ENCODE data around the gene TPT1. TPM values are rescaled to one million over a fixed set of nuclear protein-coding genes. Genes with fewer than 3 reads are reported as not detected.
"Not testable (repeated sequence)": the region's sequence is repeated elsewhere in the genome, so short reads cannot be mapped to it uniquely, and the experiment has no call there.

TPT1 gene
- total and polyA plus RNA-seq, 4 donors, result 2,791 to 8,629 (median 4,381) TPM

DNA sequence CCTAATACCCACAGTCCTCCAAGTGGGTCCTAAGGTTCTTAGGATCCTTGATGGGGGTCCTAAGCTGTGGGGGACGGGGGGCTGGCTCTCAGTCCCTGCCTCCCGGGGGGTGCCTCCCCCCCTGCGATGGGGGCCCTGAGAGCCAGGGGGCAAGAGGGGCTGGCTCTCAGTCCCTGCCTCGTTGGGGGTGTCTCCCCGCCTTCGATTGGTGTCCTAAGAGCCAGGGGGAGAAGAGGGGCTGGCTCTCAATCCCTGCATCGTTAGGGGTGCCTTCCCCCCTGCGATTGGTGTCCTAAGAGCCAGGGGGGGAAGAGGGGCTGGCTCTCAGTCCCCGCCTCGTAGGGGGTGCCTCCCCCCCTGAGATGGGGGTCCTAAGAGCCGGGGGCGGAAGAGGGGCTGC is 40.2 kb upstream of the TPT1 start:
- H3K27ac ChIP-seq (ENCODE audit: low read depth in 1 of 2, low read length in 1 of 2), result no peak overlapping the region
- TF ChIP-seq CTCF (IDR thresholded peaks at IDR 0.05; ENCODE audit: control extremely low read depth, extremely low read depth), result no peak

DNA sequence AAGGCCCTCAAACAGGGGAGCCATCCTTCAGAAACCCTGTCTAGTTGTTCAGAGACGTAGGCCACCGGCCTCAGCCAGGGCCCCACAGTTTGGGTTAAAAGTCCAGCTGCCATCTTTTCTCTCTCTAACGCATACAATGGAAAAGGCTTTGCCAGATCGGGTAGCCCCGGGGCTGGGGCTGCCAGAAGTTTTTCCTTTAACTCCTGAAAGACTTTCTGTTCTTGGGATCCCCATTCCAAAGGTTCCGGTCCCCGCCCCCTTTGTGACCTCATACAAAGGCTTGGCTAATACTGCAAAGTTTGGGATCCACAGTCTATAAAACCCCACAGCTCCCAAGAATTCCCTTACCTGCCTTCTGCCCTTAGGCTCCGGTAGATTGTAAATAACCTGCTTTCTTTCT is 39.7 kb upstream of the TPT1 start:
- ATAC-seq (ENCODE audit: insufficient read depth, low FRiP score); H3K4me3 ChIP-seq; H3K9me3 ChIP-seq (ENCODE audit: control insufficient read depth in 4 of 4, insufficient read depth in 3 of 4, low read length in 3 of 4); H3K27me3 ChIP-seq (ENCODE audit: control insufficient read depth in 3 of 3, insufficient read depth in 3 of 3, low read length in 2 of 3); H3K4me1 ChIP-seq (ENCODE audit: control insufficient read depth in 5 of 5, insufficient read depth in 5 of 5, low read length in 5 of 5); H3K36me3 ChIP-seq (ENCODE audit: control insufficient read depth in 4 of 4, insufficient read depth in 4 of 4, low read length in 4 of 4); H3K9ac ChIP-seq (ENCODE audit: insufficient read depth in 1 of 2, low read length in 2 of 2); H3K27ac ChIP-seq (ENCODE audit: low read depth in 1 of 2, low read length in 1 of 2); DNase-seq: not testable (repeated sequence)
- 81 to 96% methylated on average over 5 to 6 of the region's 8 CpGs for WGBS, 2 donors

More for the DNA sequence above, 40.2 kb upstream of the TPT1 start:
- Histone ChIP-seq H3K9me3 (ENCODE audit: control insufficient read depth in 4 of 4, insufficient read depth in 3 of 4, low read length in 3 of 4) (no peaks in the 10 kb centered on the region), H3K4me3 (no peak overlapping the region), H3K36me3 (ENCODE audit: control insufficient read depth in 4 of 4, insufficient read depth in 4 of 4, low read length in 4 of 4) (peaks cover 0 to 6% (median 4%) of the 10 kb centered on the region in 4 donors), H3K9ac (ENCODE audit: insufficient read depth in 1 of 2, low read length in 2 of 2) (no peak overlapping the region), H3K27me3 (ENCODE audit: control insufficient read depth in 3 of 3, insufficient read depth in 3 of 3, low read length in 2 of 3) (no peaks in the 10 kb centered on the region), H3K4me1 (ENCODE audit: control insufficient read depth in 5 of 5, insufficient read depth in 5 of 5, low read length in 5 of 5) (no peaks in the 10 kb centered on the region)
- no peak for ATAC-seq (ENCODE audit: insufficient read depth, low FRiP score)
- WGBS, 2 donors, result 86 to 91% methylated on average over 3 to 12 of the region's 12 CpGs
- no peak for DNase-seq

DNA sequence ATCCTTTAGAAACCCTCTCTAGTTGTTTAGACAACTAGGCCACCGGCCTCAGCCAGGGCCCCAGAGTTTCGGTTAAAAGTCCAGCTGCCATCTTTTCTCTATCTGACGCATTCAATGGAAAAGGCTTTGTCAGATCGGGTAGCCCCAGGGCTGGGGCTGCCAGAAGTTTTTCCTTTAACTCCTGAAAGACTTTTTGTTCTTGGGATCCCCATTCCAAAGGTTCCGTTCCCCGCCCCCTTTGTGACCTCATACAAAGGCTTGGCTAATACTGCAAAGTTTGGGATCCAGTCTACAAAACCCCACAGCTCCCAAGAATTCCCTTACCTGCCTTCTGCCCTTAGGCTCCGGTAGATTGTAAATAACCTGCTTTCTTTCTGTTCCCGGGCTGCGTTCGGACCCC is 38.5 kb upstream of the TPT1 start:
- H3K36me3 ChIP-seq (ENCODE audit: control insufficient read depth in 4 of 4, insufficient read depth in 4 of 4, low read length in 4 of 4); H3K9ac ChIP-seq (ENCODE audit: insufficient read depth in 1 of 2, low read length in 2 of 2); DNase-seq; H3K27me3 ChIP-seq (ENCODE audit: control insufficient read depth in 3 of 3, insufficient read depth in 3 of 3, low read length in 2 of 3); H3K27ac ChIP-seq (ENCODE audit: low read depth in 1 of 2, low read length in 1 of 2); H3K4me1 ChIP-seq (ENCODE audit: control insufficient read depth in 5 of 5, insufficient read depth in 5 of 5, low read length in 5 of 5); H3K4me3 ChIP-seq; ATAC-seq (ENCODE audit: insufficient read depth, low FRiP score); H3K9me3 ChIP-seq (ENCODE audit: control insufficient read depth in 4 of 4, insufficient read depth in 3 of 4, low read length in 3 of 4): not testable (repeated sequence)
- WGBS, 2 donors, result 96 to 97% methylated on average over 7 to 8 of the region's 10 CpGs

DNA sequence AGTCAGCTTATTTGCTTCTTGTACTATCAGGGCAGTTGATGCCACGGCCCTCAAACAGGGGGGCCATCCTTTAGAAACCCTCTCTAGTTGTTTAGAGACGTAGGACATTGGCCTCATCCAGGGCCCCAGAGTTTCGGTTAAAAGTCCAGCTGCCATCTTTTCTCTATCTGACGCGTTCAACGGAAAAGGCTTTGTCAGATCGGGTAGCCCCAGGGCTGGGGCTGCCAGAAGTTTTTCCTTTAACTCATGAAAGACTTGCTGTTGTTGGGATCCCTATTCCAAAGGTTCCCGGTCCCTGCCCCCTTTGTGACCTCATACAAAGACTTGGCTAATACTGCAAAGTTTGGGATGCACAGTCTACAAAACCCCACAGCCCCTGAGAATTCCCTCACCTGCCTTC is 37.8 kb upstream of the TPT1 start:
- H3K27ac ChIP-seq (ENCODE audit: low read depth in 1 of 2, low read length in 1 of 2); H3K27me3 ChIP-seq (ENCODE audit: control insufficient read depth in 3 of 3, insufficient read depth in 3 of 3, low read length in 2 of 3); H3K4me1 ChIP-seq (ENCODE audit: control insufficient read depth in 5 of 5, insufficient read depth in 5 of 5, low read length in 5 of 5); H3K4me3 ChIP-seq; H3K36me3 ChIP-seq (ENCODE audit: control insufficient read depth in 4 of 4, insufficient read depth in 4 of 4, low read length in 4 of 4); ATAC-seq (ENCODE audit: insufficient read depth, low FRiP score); H3K9me3 ChIP-seq (ENCODE audit: control insufficient read depth in 4 of 4, insufficient read depth in 3 of 4, low read length in 3 of 4); H3K9ac ChIP-seq (ENCODE audit: insufficient read depth in 1 of 2, low read length in 2 of 2); DNase-seq: not testable (repeated sequence)
- 95 to 97% methylated on average over 7 to 8 of the region's 8 CpGs for WGBS, 2 donors

DNA sequence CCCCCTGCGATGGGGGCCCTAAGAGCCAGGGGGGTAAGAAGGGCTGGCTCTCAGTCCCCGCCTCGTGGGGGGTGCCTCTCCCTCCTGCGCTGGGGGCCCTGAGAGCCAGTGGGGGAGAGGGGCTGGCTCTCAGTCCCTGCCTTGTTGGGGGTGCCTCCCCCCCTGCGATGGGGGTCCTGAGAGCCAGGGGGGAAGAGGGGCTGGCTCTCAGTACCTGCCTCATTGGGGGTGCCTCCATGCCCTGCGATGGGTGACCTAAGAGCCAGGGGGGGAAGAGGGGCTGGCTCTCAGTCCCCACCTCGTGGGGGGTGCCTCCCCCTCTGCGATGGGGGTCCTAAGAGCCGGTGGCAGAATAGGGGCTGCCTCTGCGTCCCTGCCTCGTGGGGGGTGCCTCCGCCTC is 36.3 kb upstream of the TPT1 start:
- DNase-seq; H3K4me1 ChIP-seq (ENCODE audit: control insufficient read depth in 5 of 5, insufficient read depth in 5 of 5, low read length in 5 of 5); H3K9me3 ChIP-seq (ENCODE audit: control insufficient read depth in 4 of 4, insufficient read depth in 3 of 4, low read length in 3 of 4); H3K4me3 ChIP-seq; ATAC-seq (ENCODE audit: insufficient read depth, low FRiP score); H3K27me3 ChIP-seq (ENCODE audit: control insufficient read depth in 3 of 3, insufficient read depth in 3 of 3, low read length in 2 of 3); H3K9ac ChIP-seq (ENCODE audit: insufficient read depth in 1 of 2, low read length in 2 of 2); H3K27ac ChIP-seq (ENCODE audit: low read depth in 1 of 2, low read length in 1 of 2); H3K36me3 ChIP-seq (ENCODE audit: control insufficient read depth in 4 of 4, insufficient read depth in 4 of 4, low read length in 4 of 4): not testable (repeated sequence)
- WGBS, 2 donors, result 93 to 95% methylated on average over 10 to 12 of the region's 12 CpGs

- H3K4me1 ChIP-seq (ENCODE audit: control insufficient read depth in 5 of 5, insufficient read depth in 5 of 5, low read length in 5 of 5); H3K36me3 ChIP-seq (ENCODE audit: control insufficient read depth in 4 of 4, insufficient read depth in 4 of 4, low read length in 4 of 4); H3K4me3 ChIP-seq; H3K27ac ChIP-seq (ENCODE audit: low read depth in 1 of 2, low read length in 1 of 2); H3K27me3 ChIP-seq (ENCODE audit: control insufficient read depth in 3 of 3, insufficient read depth in 3 of 3, low read length in 2 of 3); H3K9ac ChIP-seq (ENCODE audit: insufficient read depth in 1 of 2, low read length in 2 of 2); DNase-seq; ATAC-seq (ENCODE audit: insufficient read depth, low FRiP score); H3K9me3 ChIP-seq (ENCODE audit: control insufficient read depth in 4 of 4, insufficient read depth in 3 of 4, low read length in 3 of 4): not testable (repeated sequence)
- 93 to 95% methylated on average over 8 of the region's 8 CpGs for WGBS, 2 donors
Observed at GRCh38 chr13:45376651-45377050, 35.7 kb upstream of the TPT1 start.

All from lung (tissue), 12 donors.